Measurements from ENCODE around the gene LYVE1.

The LYVE1 gene

DNA sequence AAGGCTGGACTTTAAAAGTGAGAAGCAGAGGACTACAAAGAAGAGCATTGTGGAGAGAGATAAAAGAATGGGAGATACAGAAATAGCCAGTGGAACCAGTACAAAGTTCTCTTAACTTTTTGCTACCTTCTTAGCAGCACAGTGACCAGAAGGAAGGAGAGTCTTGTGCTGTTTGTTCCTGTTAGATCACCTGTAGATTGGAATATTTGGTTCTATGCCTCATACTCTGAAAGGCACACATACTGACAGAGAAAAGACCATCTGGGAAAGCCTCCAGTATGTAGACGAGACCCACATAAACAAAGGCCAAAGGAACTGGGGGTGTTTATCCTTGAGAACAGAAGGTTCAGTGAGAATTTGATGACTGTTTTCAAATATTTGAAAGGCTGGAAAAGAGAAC lies 46.2 kb downstream of the LYVE1 start:
- no peak for DNase-seq (ENCODE audit: low read depth)

DNA sequence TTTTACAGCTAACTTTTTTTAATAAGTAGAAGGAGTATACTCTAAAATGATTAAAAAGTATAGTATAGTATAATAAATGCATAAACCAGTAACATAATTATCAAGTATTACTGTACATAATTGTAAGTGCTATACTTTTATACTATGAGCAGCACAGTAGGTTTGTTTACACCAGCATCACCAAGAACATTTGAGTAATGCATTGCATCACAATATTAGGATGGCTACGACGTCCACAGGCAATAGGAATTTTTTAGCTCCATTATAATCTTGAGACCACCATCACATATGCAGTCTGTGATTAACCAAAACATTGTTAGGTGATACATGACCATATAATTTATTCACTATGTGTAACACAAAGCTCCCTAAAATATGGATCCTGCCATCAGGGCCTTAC lies 47.9 kb downstream of the LYVE1 start:
- no peak for DNase-seq (ENCODE audit: low read depth)

DNA sequence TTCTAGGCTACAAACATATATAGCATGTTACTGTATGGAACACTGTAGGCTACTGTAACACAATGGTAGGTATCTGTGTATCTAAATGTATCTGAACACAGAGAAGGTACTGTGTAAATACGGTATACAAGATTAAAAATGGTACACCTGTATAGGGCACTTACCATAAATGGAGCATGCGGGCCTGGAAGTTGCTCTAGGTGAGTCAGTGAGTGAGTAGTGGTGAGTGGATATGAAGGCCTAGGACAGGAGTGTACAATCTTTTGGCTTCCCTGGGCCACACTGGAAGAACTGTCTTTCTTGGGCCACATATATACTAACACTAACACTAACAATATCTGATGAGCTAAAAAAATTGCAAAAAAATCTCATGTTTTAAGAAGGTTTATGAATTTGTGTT lies 48.8 kb downstream of the LYVE1 start:
- DNase-seq (ENCODE audit: low read depth), result no peak

DNA sequence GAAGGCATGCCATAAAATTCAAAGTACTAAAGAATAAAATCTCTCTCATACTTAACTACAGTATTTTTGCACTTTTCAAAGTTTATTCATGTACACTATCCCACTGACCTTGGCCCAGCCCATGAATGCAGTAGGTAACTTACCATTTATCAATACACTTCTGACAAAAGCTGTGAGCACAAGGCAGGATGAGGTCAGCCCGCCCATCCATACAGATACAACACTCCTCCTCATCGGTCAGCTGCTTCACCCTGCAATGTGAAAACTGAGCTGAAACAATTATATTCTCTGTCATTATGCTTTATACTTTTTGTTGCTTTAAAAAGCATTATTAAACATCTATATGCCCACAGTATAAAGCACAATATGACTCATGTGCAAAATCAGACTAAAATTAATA lies 49.6 kb downstream of the LYVE1 start:
- no peak for DNase-seq (ENCODE audit: low read depth)

DNA sequence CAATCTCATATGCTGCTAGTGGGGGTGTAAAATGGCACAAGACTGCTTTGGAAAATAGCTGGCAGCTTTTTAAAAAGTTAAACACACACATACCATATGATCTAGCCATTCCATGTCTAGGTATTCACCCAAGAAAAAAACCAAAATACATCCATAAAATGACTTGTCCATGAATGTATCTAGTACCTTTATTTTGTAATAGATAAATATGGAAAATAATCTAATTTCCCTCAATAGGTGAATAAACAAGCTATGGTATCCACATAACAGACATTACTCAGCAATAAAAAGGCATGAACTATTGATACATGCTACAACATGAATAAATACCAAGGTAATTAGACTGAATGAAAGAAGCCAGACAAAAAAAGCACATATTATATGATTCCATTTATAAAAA lies 50.3 kb downstream of the LYVE1 start:
- no peak for DNase-seq (ENCODE audit: low read depth)

DNA sequence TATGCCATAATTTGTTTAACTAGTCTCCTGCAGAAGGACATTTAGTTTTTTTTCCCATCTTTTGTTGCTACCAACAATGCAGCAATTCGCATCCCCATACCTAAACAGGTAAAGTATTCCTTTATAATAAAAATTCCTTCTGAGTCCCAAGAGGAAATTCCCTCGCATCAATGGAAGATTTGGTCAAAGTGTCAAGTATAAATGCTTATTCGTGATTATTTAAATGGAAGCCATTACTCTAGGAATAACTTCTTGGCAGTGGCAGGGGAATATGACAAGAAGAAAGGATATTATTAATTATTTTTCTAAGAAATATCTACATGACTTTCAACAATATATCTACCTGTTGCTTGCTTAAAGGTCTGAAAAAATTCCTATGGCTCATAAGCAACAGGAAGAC lies 53.0 kb downstream of the LYVE1 start:
- DNase-seq (ENCODE audit: low read depth), result no peak

DNA sequence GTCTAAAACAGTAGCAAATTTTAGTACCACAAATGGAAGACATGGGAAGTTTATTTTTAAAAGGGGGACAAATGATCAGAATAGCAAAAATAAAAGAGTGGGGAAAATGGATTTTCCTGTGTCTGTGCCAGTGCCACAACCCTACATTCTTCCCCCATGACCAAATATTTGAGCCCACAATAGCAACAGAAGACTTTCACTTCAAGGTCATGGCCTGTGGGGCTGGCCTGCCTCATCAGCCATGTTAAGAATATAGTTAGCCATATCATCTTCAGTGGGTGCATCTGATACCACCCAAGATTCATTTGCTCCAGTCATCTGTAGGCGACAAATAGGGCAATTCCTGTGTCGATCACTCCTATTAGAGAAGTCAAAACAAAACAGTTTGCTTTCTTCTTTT lies 53.8 kb downstream of the LYVE1 start:
- DNase-seq (ENCODE audit: low read depth), result no peak

DNA sequence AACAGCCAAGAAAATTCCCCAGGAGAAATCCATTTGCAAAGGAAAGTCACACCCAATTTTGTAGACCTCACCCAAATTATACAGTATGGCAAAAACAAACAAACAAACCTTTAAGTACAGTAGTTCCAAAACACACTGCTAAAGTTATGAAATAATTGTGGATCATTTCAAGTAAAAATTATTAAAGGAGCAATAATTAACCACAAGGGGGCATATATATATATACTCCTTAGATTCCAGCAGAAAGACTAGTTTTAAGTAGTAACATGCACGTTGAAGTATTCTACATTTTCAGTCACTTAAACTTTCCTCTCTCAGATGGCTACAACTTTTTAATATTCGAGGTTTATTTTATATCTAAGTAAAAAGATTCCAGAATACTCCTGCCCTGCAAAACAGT lies 54.3 kb downstream of the LYVE1 start:
- no peak for DNase-seq (ENCODE audit: low read depth)

DNA sequence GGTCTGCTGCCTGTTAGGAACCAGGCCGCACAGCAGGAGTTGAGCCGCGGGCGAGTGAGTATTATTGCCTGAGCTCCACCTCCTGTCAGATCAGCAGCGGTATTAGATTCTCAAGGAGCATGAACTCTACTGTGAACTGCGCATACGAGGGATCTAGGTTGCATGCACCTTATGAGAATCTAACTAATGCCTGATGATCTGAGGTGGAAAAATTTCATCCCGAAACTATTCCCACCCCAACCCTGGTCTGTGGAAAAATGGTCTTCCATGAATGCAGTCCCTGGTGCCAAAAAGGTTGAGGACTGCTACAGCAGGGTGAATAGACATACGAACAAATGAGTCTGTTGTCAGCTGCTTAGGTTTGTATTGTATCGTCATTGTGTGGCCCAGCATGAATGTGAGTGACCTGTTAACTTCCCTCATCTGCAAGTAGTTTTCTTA lies 57.3 kb downstream of the LYVE1 start:
- DNase-seq (ENCODE audit: low read depth), result no peak

Measured in stimulated activated CD4-positive, alpha-beta T cell treated with anti-CD3 and anti-CD28 coated beads, Interleukin-2, amount 100 ng/mL, for 4 hours (primary cell).